H1 (cell line): Measurements from ENCODE around the gene ADAMTS20. TPM values are rescaled to one million over a fixed set of nuclear protein-coding genes. Genes with fewer than 3 reads are reported as not detected.

Experiments used
- CTCF ChIA-PET: fragments of 300-600 bp; sonication (Branson Sonifier 250); formaldehyde crosslinking; loops from one replicate; lab custom pipeline; 2021; ENCODE audit not compliant: partially characterized antibody; lab: Charles Lee
- POLR2A ChIA-PET: fragments of 300-600 bp; sonication (Branson Sonifier 250); formaldehyde crosslinking; loops from one replicate; lab custom pipeline; 2021; ENCODE audit warnings: inconsistent platforms; ENCODE audit not compliant: partially characterized antibody; lab: Charles Lee
- DNase-seq, 2 experiments: peaks; one replicate each; pipeline versions ENCODE4 v3.0.0 to v3.0.0-alpha.2; 2010 to 2022; ENCODE audit warnings: low spot score in 2 of 2, low read depth in 1 of 2, mixed read lengths in 1 of 2
- FAIRE-seq: peaks from 2 replicates; lab custom pipeline; 2011; peaks lifted over from hg19 to GRCh38; lab: Jason Lieb, UNC
- H2AFZ ChIP-seq: 2 replicates; pipeline ENCODE4 v1.8.1; 2012; ENCODE audit warnings: low read length, inconsistent platforms
- H2AK5ac ChIP-seq: 2 replicates; pipeline ENCODE4 v1.6.1; 2013; ENCODE audit warnings: low read depth, low read length
- H2BK120ac ChIP-seq: replicated peaks from 2 replicates; pipeline ENCODE3; 2013; ENCODE audit warnings: low read depth, low read length, inconsistent platforms
- H2BK12ac ChIP-seq: 2 replicates; pipeline ENCODE4 v1.6.1; 2013; ENCODE audit warnings: low read depth, low read length
- H2BK15ac ChIP-seq: 2 replicates; pipeline ENCODE4 v1.6.1; 2013; ENCODE audit warnings: low read length
- H2BK20ac ChIP-seq: 2 replicates; pipeline ENCODE4 v1.6.1; 2013; ENCODE audit warnings: low read length
- H2BK5ac ChIP-seq: 2 replicates; pipeline ENCODE4 v1.6.1; 2013; ENCODE audit warnings: low read depth, low read length
- H3K14ac ChIP-seq: 2 replicates; pipeline ENCODE4 v1.6.1; 2013; ENCODE audit warnings: inconsistent platforms; ENCODE audit not compliant: insufficient read length
- H3K18ac ChIP-seq: 2 replicates; pipeline ENCODE4 v1.6.1; 2013; ENCODE audit warnings: low read length; ENCODE audit errors: extremely low read depth
- H3K23ac ChIP-seq: 2 replicates; pipeline ENCODE4 v1.6.1; 2013; ENCODE audit warnings: inconsistent platforms; ENCODE audit not compliant: insufficient read length
- H3K23me2 ChIP-seq: 2 replicates; pipeline ENCODE4 v1.6.1; 2013; ENCODE audit warnings: low read depth, low read length
- H3K27ac ChIP-seq: 2 replicates; pipeline ENCODE4 v1.6.1; 2011; ENCODE audit warnings: low read depth, low read length, inconsistent platforms
- H3K27me3 ChIP-seq, 4 experiments: replicated peaks in 1 of 4; 1 replicate in 1 of 4; 2 replicates in 3 of 4; pipeline versions ENCODE4 v1.6.1 to v1.8.1; 2011 to 2013; ENCODE audit warnings: low read length in 3 of 4, mild to moderate bottlenecking in 3 of 4, inconsistent platforms in 2 of 4, mixed read lengths in 2 of 4, moderate library complexity in 1 of 4; ENCODE audit not compliant: control insufficient read depth in 3 of 4, insufficient read depth in 3 of 4; ENCODE audit errors: extremely low read depth in 1 of 4
- H3K36me3 ChIP-seq, 4 experiments: 2 replicates each; pipeline versions ENCODE4 v1.6.1 to v1.8.1; 2011 to 2013; ENCODE audit warnings: mild to moderate bottlenecking in 4 of 4, low read length in 3 of 4, moderate library complexity in 2 of 4, control low read depth in 1 of 4, inconsistent platforms in 1 of 4; ENCODE audit not compliant: insufficient read depth in 4 of 4, control insufficient read depth in 2 of 4
- H3K4ac ChIP-seq: replicated peaks from 2 replicates; pipeline ENCODE3; 2013; ENCODE audit warnings: low read length, low read depth, mixed read lengths, inconsistent platforms; ENCODE audit not compliant: insufficient read length
- H3K4me1 ChIP-seq, 4 experiments: replicated peaks in 1 of 4; 1 replicate in 1 of 4; 2 replicates in 3 of 4; pipeline versions ENCODE4 v1.6.1 to v1.8.1; 2011 to 2013; ENCODE audit warnings: low read length in 3 of 4, inconsistent platforms in 2 of 4, mixed read lengths in 1 of 4; ENCODE audit not compliant: insufficient read depth in 4 of 4, control insufficient read depth in 3 of 4
- H3K4me2 ChIP-seq, 2 experiments: 2 replicates each; pipeline versions ENCODE4 v1.6.1 to v1.8.1; 2011 to 2013; ENCODE audit warnings: low read depth in 2 of 2, low read length in 2 of 2, control low read depth in 1 of 2, inconsistent platforms in 1 of 2, mild to moderate bottlenecking in 1 of 2; ENCODE audit not compliant: insufficient read depth in 1 of 2
- H3K4me3 ChIP-seq, 4 experiments: fragments of 200-600, 300-600 bp in 1 of 4; sonication (generic), shearing (Covaris generic), sonication (Bioruptor Twin) in 1 of 4; 2 replicates each; pipeline versions ENCODE4 v1.5.1 to v1.8.1; 2011 to 2016; ENCODE audit warnings: low read length in 4 of 4, low read depth in 3 of 4, control low read depth in 2 of 4, inconsistent platforms in 2 of 4, mild to moderate bottlenecking in 2 of 4, mixed read lengths in 1 of 4, moderate library complexity in 1 of 4; ENCODE audit not compliant: insufficient read depth in 2 of 4; ENCODE audit errors: extremely low read depth in 1 of 4
- H3K56ac ChIP-seq: replicated peaks from 2 replicates; pipeline ENCODE3; 2013; ENCODE audit warnings: low read depth, mild to moderate bottlenecking, mixed read lengths, low read length, inconsistent platforms; ENCODE audit not compliant: insufficient read length
- H3K79me1 ChIP-seq: 2 replicates; pipeline ENCODE4 v1.6.1; 2013; ENCODE audit warnings: low read depth, low read length, control low read depth
- H3K79me2 ChIP-seq, 2 experiments: 2 replicates each; pipeline versions ENCODE4 v1.6.1 to v1.8.1; 2012 to 2013; ENCODE audit warnings: low read length in 2 of 2, mild to moderate bottlenecking in 2 of 2, inconsistent platforms in 1 of 2; ENCODE audit not compliant: insufficient read depth in 2 of 2, control insufficient read depth in 1 of 2
- H3K9ac ChIP-seq, 4 experiments: replicated peaks in 1 of 4; 1 replicate in 1 of 4; 2 replicates in 3 of 4; pipeline versions ENCODE4 v1.6.1 to v1.8.1; 2011 to 2013; ENCODE audit warnings: low read depth in 3 of 4, low read length in 3 of 4, control low read depth in 2 of 4, mild to moderate bottlenecking in 2 of 4, moderate library complexity in 2 of 4, inconsistent platforms in 1 of 4; ENCODE audit errors: extremely low read depth in 1 of 4
- H3K9me3 ChIP-seq, 2 experiments: 2 replicates each; pipeline versions ENCODE4 v1.6.1 to v1.8.1; 2012 to 2013; ENCODE audit warnings: mild to moderate bottlenecking in 2 of 2, moderate library complexity in 2 of 2, control low read depth in 1 of 2, inconsistent platforms in 1 of 2, low read depth in 1 of 2, low read length in 1 of 2, mixed read lengths in 1 of 2; ENCODE audit not compliant: insufficient read depth in 2 of 2
- H4K20me1 ChIP-seq, 2 experiments: replicated peaks in 1 of 2; 2 replicates each; pipeline versions ENCODE3 to v1.8.1; 2011 to 2013; ENCODE audit warnings: inconsistent platforms in 2 of 2, low read length in 2 of 2, mild to moderate bottlenecking in 1 of 2; ENCODE audit not compliant: insufficient read depth in 2 of 2, control insufficient read depth in 1 of 2
- H4K5ac ChIP-seq: 2 replicates; pipeline ENCODE4 v1.6.1; 2013; ENCODE audit warnings: low read length, low read depth, mixed read lengths, inconsistent platforms; ENCODE audit not compliant: insufficient read length
- H4K8ac ChIP-seq: 2 replicates; pipeline ENCODE4 v1.8.0; 2013; ENCODE audit warnings: mild to moderate bottlenecking, moderate library complexity, low read length, inconsistent platforms; ENCODE audit not compliant: insufficient read depth; ENCODE audit errors: extremely low read depth
- H4K91ac ChIP-seq: replicated peaks from 2 replicates; pipeline ENCODE3; 2013; ENCODE audit warnings: low read length, mixed read lengths, inconsistent platforms; ENCODE audit not compliant: insufficient read length
- CBX5 ChIP-seq: fragments of 300-800, 300-1000 bp; sonication (generic); IDR thresholded peaks from 2 replicates; pipeline ENCODE4 v1.7.1; 2016; ENCODE audit warnings: antibody characterized with exemption, low read length, low read depth
- RBBP5 ChIP-seq: IDR thresholded peaks from 2 replicates; pipeline ENCODE4 v1.7.1; 2012; ENCODE audit warnings: low read depth, mild to moderate bottlenecking, inconsistent platforms, low read length, moderate library complexity, borderline replicate concordance
- RNF2 ChIP-seq: fragments of 200-900, 300-1000 bp; sonication (generic); IDR thresholded peaks from 2 replicates; pipeline ENCODE4 v1.7.1; 2016; ENCODE audit warnings: borderline replicate concordance, low read depth, mild to moderate bottlenecking, antibody characterized with exemption, low read length; ENCODE audit not compliant: poor library complexity, severe bottlenecking; ENCODE audit errors: missing control alignments
- WGBS, 2 experiments: shearing (Covaris generic) in 1 of 2; methylation state at CpG; one replicate each; pipeline versions ENCODE4 v1.1.6 to v1.1.7; 2013 to 2015; ENCODE audit warnings: low lambda C conversion rate in 2 of 2, mixed read lengths in 2 of 2, inconsistent platforms in 1 of 2, low coverage in 1 of 2, missing lambda C conversion rate in 1 of 2; ENCODE audit not compliant: insufficient replicate concordance in 2 of 2, insufficient coverage in 1 of 2, insufficient read length in 1 of 2; ENCODE audit errors: extremely low coverage in 1 of 2, missing lambda C conversion rate in 1 of 2; 5-methylcytosine and 5-hydroxymethylcytosine counted together
- polyA plus RNA-seq, 7 experiments: library from polyadenylated mRNA; depleted of rRNA in 3 of 7; stranded (reverse) in 5 of 7; unstranded in 2 of 7; fragments of >200 nt in 5 of 7; fragments of 200-250 nt in 2 of 7; gene quantifications; 1 replicate in 5 of 7; 2 replicates in 1 of 7; 4 replicates in 1 of 7; pipeline versions ENCODE4 v1.2.1 to v1.2.3, GENCODE V29; 2011 to 2013; ENCODE audit warnings: missing spikeins in 2 of 7, mixed read lengths in 2 of 7
- total RNA-seq: library from RNA; stranded (reverse); fragmentation: NEBNext Ultra II Directional; extraction: Animal tissue kit (Norgen Biotek cat#: 25700); gene quantifications from 2 replicates; pipeline ENCODE4 v1.2.1, GENCODE V29; 2021

ADAMTS20 gene
- total and polyA plus RNA-seq, 2 of the 8 experiments (the other 6 are each of a cell fraction or from before 2014, with no cell fraction given) = 2.9 to 5.1 TPM

- H3K36me3 ChIP-seq = no peaks in the 10 kb centered on the region
- H3K4me2 ChIP-seq = no peak overlapping the region
- CTCF ChIA-PET = no interaction called here
Observed at GRCh38 chr12:43317156-43317555, 234.8 kb downstream of the ADAMTS20 start.

More at GRCh38 chr12:43317156-43317555, 234.8 kb downstream of the ADAMTS20 start:
- POLR2A ChIA-PET = no interaction called here
- Histone ChIP-seq H3K27ac (no peak overlapping the region), H3K4me1 (no peaks in the 10 kb centered on the region; a peak in 1 of 7 replicates), H3K14ac (no peak overlapping the region), H3K23ac (no peak overlapping the region), H4K91ac (no peak overlapping the region), H4K8ac (no peak overlapping the region), H3K18ac (no peak overlapping the region), H2BK120ac (no peak overlapping the region), H4K20me1 (no peaks in the 10 kb centered on the region), H3K9ac (no peak overlapping the region), H3K4me3 (no peak overlapping the region), H2BK20ac (no peak overlapping the region), H2BK15ac (no peak overlapping the region), H2AK5ac (no peak overlapping the region), H3K23me2 (no peaks in the 10 kb centered on the region), H3K9me3 (no peaks in the 10 kb centered on the region), H2BK5ac (no peak overlapping the region), H3K56ac (no peak overlapping the region), H4K5ac (no peak overlapping the region), H3K79me2 (no peaks in the 10 kb centered on the region), H2BK12ac (no peak overlapping the region), H2AFZ (no peak overlapping the region), H3K79me1 (no peaks in the 10 kb centered on the region), H3K4ac (no peak overlapping the region), H3K27me3 (no peaks in the 10 kb centered on the region)
- DNase-seq = no peak
- TF ChIP-seq RBBP5 (no peak), CBX5 (no peak), RNF2 (no peak)
- FAIRE-seq = no peak
- 79% methylated on average over 3 of the region's 3 CpGs; no CpG with 5 or more reads in 1 of the 2 experiments for WGBS, 2 experiments
